H1 (cell line): ENCODE measurements around the gene RAP1GAP. TPM values are rescaled to one million over a fixed set of nuclear protein-coding genes. Genes with fewer than 3 reads are reported as not detected.

ENCODE experiments used
- CTCF ChIA-PET: fragments of 300-600 bp; sonication (Branson Sonifier 250); formaldehyde crosslinking; loops from one replicate; lab custom pipeline; 2021; ENCODE audit not compliant: partially characterized antibody; lab: Charles Lee
- POLR2A ChIA-PET: fragments of 300-600 bp; sonication (Branson Sonifier 250); formaldehyde crosslinking; loops from one replicate; lab custom pipeline; 2021; ENCODE audit warnings: inconsistent platforms; ENCODE audit not compliant: partially characterized antibody; lab: Charles Lee
- DNase-seq, 2 experiments: peaks; one replicate each; pipeline versions ENCODE4 v3.0.0 to v3.0.0-alpha.2; 2010 to 2022; ENCODE audit warnings: low spot score in 2 of 2, low read depth in 1 of 2, mixed read lengths in 1 of 2
- FAIRE-seq: peaks from 2 replicates; lab custom pipeline; 2011; peaks lifted over from hg19 to GRCh38; lab: Jason Lieb, UNC
- H2AFZ ChIP-seq: 2 replicates; pipeline ENCODE4 v1.8.1; 2012; ENCODE audit warnings: low read length, inconsistent platforms
- H2AK5ac ChIP-seq: 2 replicates; pipeline ENCODE4 v1.6.1; 2013; ENCODE audit warnings: low read depth, low read length
- H2BK120ac ChIP-seq: replicated peaks from 2 replicates; pipeline ENCODE3; 2013; ENCODE audit warnings: low read depth, low read length, inconsistent platforms
- H2BK12ac ChIP-seq: 2 replicates; pipeline ENCODE4 v1.6.1; 2013; ENCODE audit warnings: low read depth, low read length
- H2BK15ac ChIP-seq: 2 replicates; pipeline ENCODE4 v1.6.1; 2013; ENCODE audit warnings: low read length
- H2BK20ac ChIP-seq: 2 replicates; pipeline ENCODE4 v1.6.1; 2013; ENCODE audit warnings: low read length
- H2BK5ac ChIP-seq: 2 replicates; pipeline ENCODE4 v1.6.1; 2013; ENCODE audit warnings: low read depth, low read length
- H3K14ac ChIP-seq: 2 replicates; pipeline ENCODE4 v1.6.1; 2013; ENCODE audit warnings: inconsistent platforms; ENCODE audit not compliant: insufficient read length
- H3K18ac ChIP-seq: 2 replicates; pipeline ENCODE4 v1.6.1; 2013; ENCODE audit warnings: low read length; ENCODE audit errors: extremely low read depth
- H3K23ac ChIP-seq: 2 replicates; pipeline ENCODE4 v1.6.1; 2013; ENCODE audit warnings: inconsistent platforms; ENCODE audit not compliant: insufficient read length
- H3K23me2 ChIP-seq: 2 replicates; pipeline ENCODE4 v1.6.1; 2013; ENCODE audit warnings: low read depth, low read length
- H3K27ac ChIP-seq: 2 replicates; pipeline ENCODE4 v1.6.1; 2011; ENCODE audit warnings: low read depth, low read length, inconsistent platforms
- H3K27me3 ChIP-seq, 4 experiments: replicated peaks in 1 of 4; 1 replicate in 1 of 4; 2 replicates in 3 of 4; pipeline versions ENCODE4 v1.6.1 to v1.8.1; 2011 to 2013; ENCODE audit warnings: low read length in 3 of 4, mild to moderate bottlenecking in 3 of 4, inconsistent platforms in 2 of 4, mixed read lengths in 2 of 4, moderate library complexity in 1 of 4; ENCODE audit not compliant: control insufficient read depth in 3 of 4, insufficient read depth in 3 of 4; ENCODE audit errors: extremely low read depth in 1 of 4
- H3K36me3 ChIP-seq, 4 experiments: 2 replicates each; pipeline versions ENCODE4 v1.6.1 to v1.8.1; 2011 to 2013; ENCODE audit warnings: mild to moderate bottlenecking in 4 of 4, low read length in 3 of 4, moderate library complexity in 2 of 4, control low read depth in 1 of 4, inconsistent platforms in 1 of 4; ENCODE audit not compliant: insufficient read depth in 4 of 4, control insufficient read depth in 2 of 4
- H3K4ac ChIP-seq: replicated peaks from 2 replicates; pipeline ENCODE3; 2013; ENCODE audit warnings: low read length, low read depth, mixed read lengths, inconsistent platforms; ENCODE audit not compliant: insufficient read length
- H3K4me1 ChIP-seq, 4 experiments: replicated peaks in 1 of 4; 1 replicate in 1 of 4; 2 replicates in 3 of 4; pipeline versions ENCODE4 v1.6.1 to v1.8.1; 2011 to 2013; ENCODE audit warnings: low read length in 3 of 4, inconsistent platforms in 2 of 4, mixed read lengths in 1 of 4; ENCODE audit not compliant: insufficient read depth in 4 of 4, control insufficient read depth in 3 of 4
- H3K4me2 ChIP-seq, 2 experiments: 2 replicates each; pipeline versions ENCODE4 v1.6.1 to v1.8.1; 2011 to 2013; ENCODE audit warnings: low read depth in 2 of 2, low read length in 2 of 2, control low read depth in 1 of 2, inconsistent platforms in 1 of 2, mild to moderate bottlenecking in 1 of 2; ENCODE audit not compliant: insufficient read depth in 1 of 2
- H3K4me3 ChIP-seq, 4 experiments: fragments of 200-600, 300-600 bp in 1 of 4; sonication (generic), shearing (Covaris generic), sonication (Bioruptor Twin) in 1 of 4; 2 replicates each; pipeline versions ENCODE4 v1.5.1 to v1.8.1; 2011 to 2016; ENCODE audit warnings: low read length in 4 of 4, low read depth in 3 of 4, control low read depth in 2 of 4, inconsistent platforms in 2 of 4, mild to moderate bottlenecking in 2 of 4, mixed read lengths in 1 of 4, moderate library complexity in 1 of 4; ENCODE audit not compliant: insufficient read depth in 2 of 4; ENCODE audit errors: extremely low read depth in 1 of 4
- H3K56ac ChIP-seq: replicated peaks from 2 replicates; pipeline ENCODE3; 2013; ENCODE audit warnings: low read depth, mild to moderate bottlenecking, mixed read lengths, low read length, inconsistent platforms; ENCODE audit not compliant: insufficient read length
- H3K79me1 ChIP-seq: 2 replicates; pipeline ENCODE4 v1.6.1; 2013; ENCODE audit warnings: low read depth, low read length, control low read depth
- H3K79me2 ChIP-seq, 2 experiments: 2 replicates each; pipeline versions ENCODE4 v1.6.1 to v1.8.1; 2012 to 2013; ENCODE audit warnings: low read length in 2 of 2, mild to moderate bottlenecking in 2 of 2, inconsistent platforms in 1 of 2; ENCODE audit not compliant: insufficient read depth in 2 of 2, control insufficient read depth in 1 of 2
- H3K9ac ChIP-seq, 4 experiments: replicated peaks in 1 of 4; 1 replicate in 1 of 4; 2 replicates in 3 of 4; pipeline versions ENCODE4 v1.6.1 to v1.8.1; 2011 to 2013; ENCODE audit warnings: low read depth in 3 of 4, low read length in 3 of 4, control low read depth in 2 of 4, mild to moderate bottlenecking in 2 of 4, moderate library complexity in 2 of 4, inconsistent platforms in 1 of 4; ENCODE audit errors: extremely low read depth in 1 of 4
- H3K9me3 ChIP-seq, 2 experiments: 2 replicates each; pipeline versions ENCODE4 v1.6.1 to v1.8.1; 2012 to 2013; ENCODE audit warnings: mild to moderate bottlenecking in 2 of 2, moderate library complexity in 2 of 2, control low read depth in 1 of 2, inconsistent platforms in 1 of 2, low read depth in 1 of 2, low read length in 1 of 2, mixed read lengths in 1 of 2; ENCODE audit not compliant: insufficient read depth in 2 of 2
- H4K20me1 ChIP-seq, 2 experiments: replicated peaks in 1 of 2; 2 replicates each; pipeline versions ENCODE3 to v1.8.1; 2011 to 2013; ENCODE audit warnings: inconsistent platforms in 2 of 2, low read length in 2 of 2, mild to moderate bottlenecking in 1 of 2; ENCODE audit not compliant: insufficient read depth in 2 of 2, control insufficient read depth in 1 of 2
- H4K5ac ChIP-seq: 2 replicates; pipeline ENCODE4 v1.6.1; 2013; ENCODE audit warnings: low read length, low read depth, mixed read lengths, inconsistent platforms; ENCODE audit not compliant: insufficient read length
- H4K8ac ChIP-seq: 2 replicates; pipeline ENCODE4 v1.8.0; 2013; ENCODE audit warnings: mild to moderate bottlenecking, moderate library complexity, low read length, inconsistent platforms; ENCODE audit not compliant: insufficient read depth; ENCODE audit errors: extremely low read depth
- H4K91ac ChIP-seq: replicated peaks from 2 replicates; pipeline ENCODE3; 2013; ENCODE audit warnings: low read length, mixed read lengths, inconsistent platforms; ENCODE audit not compliant: insufficient read length
- BCL11A ChIP-seq, 2 experiments: IDR thresholded peaks; one replicate each; pipeline ENCODE4 v1.6.1; 2011; ENCODE audit warnings: low read depth in 2 of 2, low read length in 2 of 2, mild to moderate bottlenecking in 2 of 2
- MAFK ChIP-seq: IDR thresholded peaks from 2 replicates; pipeline ENCODE4 v1.6.1; 2012; ENCODE audit warnings: low read depth, mild to moderate bottlenecking, improper control_type of control experiment, low read length
- RAD21 ChIP-seq, 2 experiments: IDR thresholded peaks in 1 of 2; conservative IDR thresholded peaks in 1 of 2; 2 replicates each; pipeline ENCODE4 v1.6.1; 2011; ENCODE audit warnings: low read depth in 2 of 2, low read length in 2 of 2, improper control_type of control experiment in 1 of 2, inconsistent platforms in 1 of 2, mild to moderate bottlenecking in 1 of 2, moderate library complexity in 1 of 2
- RXRA ChIP-seq: IDR thresholded peaks from 2 replicates; pipeline ENCODE4 v1.6.1; 2011; ENCODE audit warnings: low read depth, mild to moderate bottlenecking, low read length, moderate library complexity; ENCODE audit not compliant: insufficient read depth
- SAP30 ChIP-seq: fragments of 300-600 bp; sonication (generic); IDR thresholded peaks from 2 replicates; pipeline ENCODE4 v1.7.1; 2012; ENCODE audit warnings: low read length, moderate library complexity, mild to moderate bottlenecking, inconsistent platforms; ENCODE audit not compliant: insufficient read depth, insufficient replicate concordance
- SIRT6 ChIP-seq: IDR thresholded peaks from one replicate; pipeline ENCODE4 v1.7.1; 2012; ENCODE audit warnings: low read length, inconsistent platforms
- TAF1 ChIP-seq: IDR thresholded peaks from 2 replicates; pipeline ENCODE4 v1.6.1; 2011; ENCODE audit warnings: mild to moderate bottlenecking, low read depth, low read length
- TBP ChIP-seq: IDR thresholded peaks from 2 replicates; pipeline ENCODE4 v1.6.1; 2011; ENCODE audit warnings: low read depth, low read length, improper control_type of control experiment
- TEAD4 ChIP-seq: IDR thresholded peaks from 2 replicates; pipeline ENCODE4 v1.6.1; 2012; ENCODE audit warnings: low read depth, low read length, inconsistent platforms, mixed read lengths
- WGBS, 2 experiments: shearing (Covaris generic) in 1 of 2; methylation state at CpG; one replicate each; pipeline versions ENCODE4 v1.1.6 to v1.1.7; 2013 to 2015; ENCODE audit warnings: low lambda C conversion rate in 2 of 2, mixed read lengths in 2 of 2, inconsistent platforms in 1 of 2, low coverage in 1 of 2, missing lambda C conversion rate in 1 of 2; ENCODE audit not compliant: insufficient replicate concordance in 2 of 2, insufficient coverage in 1 of 2, insufficient read length in 1 of 2; ENCODE audit errors: extremely low coverage in 1 of 2, missing lambda C conversion rate in 1 of 2; 5-methylcytosine and 5-hydroxymethylcytosine counted together
- polyA plus RNA-seq, 7 experiments: library from polyadenylated mRNA; depleted of rRNA in 3 of 7; stranded (reverse) in 5 of 7; unstranded in 2 of 7; fragments of >200 nt in 5 of 7; fragments of 200-250 nt in 2 of 7; gene quantifications; 1 replicate in 5 of 7; 2 replicates in 1 of 7; 4 replicates in 1 of 7; pipeline versions ENCODE4 v1.2.1 to v1.2.3, GENCODE V29; 2011 to 2013; ENCODE audit warnings: missing spikeins in 2 of 7, mixed read lengths in 2 of 7
- total RNA-seq: library from RNA; stranded (reverse); fragmentation: NEBNext Ultra II Directional; extraction: Animal tissue kit (Norgen Biotek cat#: 25700); gene quantifications from 2 replicates; pipeline ENCODE4 v1.2.1, GENCODE V29; 2021

RAP1GAP gene
- total and polyA plus RNA-seq, 2 of the 8 experiments (the other 6 are each of a cell fraction or from before 2014, with no cell fraction given): 8.4 TPM

DNA sequence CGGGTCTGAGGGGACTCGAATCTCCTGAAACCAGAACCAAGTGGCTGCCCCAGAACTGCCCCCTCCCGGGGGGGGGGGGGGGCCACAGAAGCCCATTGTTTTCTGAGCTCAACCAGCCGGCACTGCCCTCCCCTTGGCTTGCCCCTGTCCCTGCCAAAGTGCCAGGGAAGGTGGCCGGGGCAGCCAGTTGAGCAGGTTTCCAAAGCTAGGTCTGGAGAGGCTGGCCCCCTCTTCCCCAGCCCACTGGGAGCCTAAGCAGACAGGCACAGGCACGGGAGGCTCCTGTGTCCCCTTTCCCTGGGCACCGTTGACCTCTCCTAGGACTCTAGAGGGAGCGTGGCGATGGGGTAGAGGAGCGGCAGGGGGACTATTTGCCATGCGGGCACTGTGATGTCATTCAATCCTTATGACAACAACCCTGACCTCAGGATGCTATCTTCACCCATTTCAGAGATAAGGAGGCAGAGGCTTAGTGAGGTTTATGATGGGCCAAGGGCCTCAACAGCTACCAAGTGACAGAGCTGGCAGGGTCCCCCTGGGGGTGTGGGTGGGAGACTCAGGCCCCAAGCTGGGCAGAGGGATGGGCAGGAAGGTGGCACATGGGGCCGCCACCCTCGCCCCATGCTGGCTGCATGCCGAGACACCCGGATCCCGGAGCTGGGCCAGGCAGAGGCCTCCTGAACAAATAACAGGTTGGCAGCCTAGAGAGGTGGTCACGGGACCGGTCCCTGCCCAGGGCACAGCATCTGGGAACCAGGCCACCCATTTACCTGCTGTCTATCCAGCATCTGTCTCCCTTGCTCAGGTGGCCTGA, 35.0 kb downstream of the RAP1GAP start:
- Histone ChIP-seq H3K4me1 (peaks cover 3 to 31% (median 13%) of the 10 kb centered on the region in 4 experiments), H3K23me2 (0 out of 2 replicates have a peak, but pooled peaks cover 2% of the 10 kb centered on the region), H2BK20ac (no peak overlapping the region), H3K23ac (no peak overlapping the region), H3K9me3 (no peaks in the 10 kb centered on the region), H3K79me1 (no peaks in the 10 kb centered on the region), H3K4me3 (no peak overlapping the region), H2BK5ac (no peak overlapping the region), H3K18ac (peak overlapping the region; percentile 32; the same call in 1 of the 2 replicates), H4K8ac (no peak overlapping the region), H4K5ac (no peak overlapping the region), H4K20me1 (no peaks in the 10 kb centered on the region), H4K91ac (no peak overlapping the region), H3K27ac (no peak overlapping the region), H3K27me3 (no peaks in the 10 kb centered on the region), H2BK15ac (peak overlapping the region; percentile 81; the same call in 1 of the 2 replicates), H3K79me2 (no peaks in the 10 kb centered on the region), H2AK5ac (no peak overlapping the region), H2BK12ac (0 out of 2 replicates have a peak overlapping the region, but pooled peaks have one; percentile 44), H2BK120ac (no peak overlapping the region), H3K36me3 (no peaks in the 10 kb centered on the region), H3K14ac (no peak overlapping the region), H3K4me2 (no peak overlapping the region), H3K4ac (no peak overlapping the region), H2AFZ (no peak overlapping the region), H3K56ac (no peak overlapping the region), H3K9ac (no peak overlapping the region)
- POLR2A ChIA-PET: no interaction called here
- FAIRE-seq (no peak), DNase-seq (no peak)
- TF ChIP-seq TAF1 (no peak), RAD21 (IDR thresholded peaks at IDR 0.05 in 1 of 2, conservative IDR thresholded peaks at IDR 0.05 in 1 of 2; ENCODE audit: low read depth in 2 of 2, low read length in 2 of 2) (no peak), TEAD4 (no peak), SAP30 (no peak), SIRT6 (no peak), BCL11A (IDR thresholded peaks at IDR 0.05; ENCODE audit: low read depth in 2 of 2, low read length in 2 of 2) (no peak), RXRA (no peak), TBP (no peak), MAFK (no peak)
- CTCF ChIA-PET: interaction anchor here (0.5 to 1.5 kb wide), 5 partner anchors 10 to 199 kb away, joined by 3 to 6 read pairs (median 3); no protein-coding TSS in a partner anchor
- 92% methylated on average over 15 of the region's 18 CpGs; no CpG with 5 or more reads in 1 of the 2 experiments for WGBS, 2 experiments
